K562 (cell line): ENCODE measurements around the gene C10orf105. TPM values are rescaled to one million over a fixed set of nuclear protein-coding genes. Genes with fewer than 3 reads are reported as not detected.

Experiments
- ETV6 ChIP-seq, 3 experiments: fragments of 150-350 bp in 1 of 3; sonication (generic) in 1 of 3; formaldehyde crosslinking in 1 of 3; IDR thresholded peaks; 2 replicates each; pipeline versions ENCODE4 v1.6.1 to v1.8.0; 2014 to 2022; ENCODE audit warnings: borderline replicate concordance in 2 of 3, low read depth in 2 of 3, antibody characterized with exemption in 1 of 3, low read length in 1 of 3, mild to moderate bottlenecking in 1 of 3, missing genetic modification reagents in 1 of 3
- FOXK1 ChIP-seq: sonication (generic); formaldehyde crosslinking; IDR thresholded peaks from 2 replicates; pipeline ENCODE4 v1.8.0; 2022; ENCODE audit warnings: missing genetic modification reagents, mild to moderate bottlenecking, borderline replicate concordance
- JUND ChIP-seq, 2 experiments: IDR thresholded peaks; 2 replicates in 1 of 2; 3 replicates in 1 of 2; pipeline ENCODE4 v1.6.1; 2011; ENCODE audit warnings: borderline replicate concordance in 2 of 2, low read depth in 2 of 2, low read length in 2 of 2, improper control_type of control experiment in 1 of 2, missing biosample characterization in 1 of 2, missing genetic modification characterization in 1 of 2, missing genetic modification reagents in 1 of 2
- MYC ChIP-seq, 2 experiments: fragments of 250-450 bp in 1 of 2; sonication (Bioruptor Pico) in 1 of 2; IDR thresholded peaks; 2 replicates each; pipeline versions ENCODE4 v1.5.1 to v1.6.1; 2012 to 2021; ENCODE audit warnings: low read depth in 2 of 2, borderline replicate concordance in 1 of 2, improper control_type of control experiment in 1 of 2, low read length in 1 of 2, mild to moderate bottlenecking in 1 of 2, moderate library complexity in 1 of 2
- NELFE ChIP-seq: IDR thresholded peaks from 2 replicates; pipeline ENCODE4 v1.6.1; 2011; ENCODE audit warnings: mild to moderate bottlenecking; ENCODE audit not compliant: insufficient read depth, insufficient read length
- NR2F6 ChIP-seq: fragments of 450-650 bp; formaldehyde crosslinking; IDR thresholded peaks from 2 replicates; pipeline ENCODE4 v1.4.0; 2020; ENCODE audit warnings: mild to moderate bottlenecking
- POLR2AphosphoS5 ChIP-seq: IDR thresholded peaks from 2 replicates; pipeline ENCODE4 v1.6.1; 2011; ENCODE audit warnings: mild to moderate bottlenecking, low read depth, low read length, moderate library complexity; ENCODE audit not compliant: control insufficient read depth, insufficient read depth
- RFX5 ChIP-seq: IDR thresholded peaks from 2 replicates; pipeline ENCODE4 v1.6.1; 2011; ENCODE audit warnings: low read depth, mild to moderate bottlenecking, improper control_type of control experiment, low read length
- RHOXF2B ChIP-seq: fragments of 250-450 bp; sonication (Bioruptor Pico); conservative IDR thresholded peaks from 2 replicates; pipeline ENCODE4 v1.5.1; 2021
- SMC3 ChIP-seq: conservative IDR thresholded peaks from 2 replicates; pipeline ENCODE4 v1.6.1; 2011; ENCODE audit warnings: low read depth, low read length, improper control_type of control experiment; ENCODE audit not compliant: insufficient read depth
- XRCC5 ChIP-seq: fragments of 200-400 bp; formaldehyde crosslinking; IDR thresholded peaks from 2 replicates; pipeline ENCODE4 v1.6.1; 2017; ENCODE audit warnings: low read depth, mild to moderate bottlenecking, low read length
- ZBTB9 ChIP-seq: fragments of 450-650 bp; formaldehyde crosslinking; IDR thresholded peaks from 2 replicates; pipeline ENCODE4 v1.4.0; 2020; ENCODE audit warnings: mild to moderate bottlenecking, moderate library complexity
- ZNF12 ChIP-seq: sonication (generic); formaldehyde crosslinking; IDR thresholded peaks from 2 replicates; pipeline ENCODE4 v1.4.0; 2020; ENCODE audit warnings: mild to moderate bottlenecking, missing genetic modification reagents
- ZNF408 ChIP-seq: fragments of 250-450 bp; sonication (Bioruptor Pico); IDR thresholded peaks from 2 replicates; pipeline ENCODE4 v1.4.0; 2020; ENCODE audit warnings: low read depth, mild to moderate bottlenecking, moderate library complexity
- ZNF431 ChIP-seq: sonication (generic); formaldehyde crosslinking; IDR thresholded peaks from 2 replicates; pipeline ENCODE4 v1.8.0; 2022; ENCODE audit warnings: mild to moderate bottlenecking, missing genetic modification reagents
- ZNF436 ChIP-seq: fragments of 250-450, 450-650 bp; sonication (Bioruptor Pico); formaldehyde crosslinking; IDR thresholded peaks from 2 replicates; pipeline ENCODE4 v1.7.0; 2020; ENCODE audit warnings: mild to moderate bottlenecking
- ZNF551 ChIP-seq: fragments of 250-450 bp; sonication (Bioruptor Pico); IDR thresholded peaks from 2 replicates; pipeline ENCODE4 v1.5.0; 2021; ENCODE audit warnings: mild to moderate bottlenecking, moderate library complexity
- ZNF778 ChIP-seq: fragments of 450-650 bp; formaldehyde crosslinking; IDR thresholded peaks from 2 replicates; pipeline ENCODE4 v1.4.0; 2020; ENCODE audit warnings: mild to moderate bottlenecking, moderate library complexity
- polyA plus RNA-seq, 8 experiments: library from polyadenylated mRNA; depleted of rRNA in 4 of 8; stranded (reverse) in 5 of 8; unstranded in 3 of 8; fragments of >200 nt; fragmentation: Nextera tagmentation in 2 of 8; fragmentation: Illumina TruSeq in 1 of 8; extraction: Ambion mirVana in 2 of 8; extraction: Trizol in 1 of 8; gene quantifications; 2 replicates each; pipeline versions ENCODE4 v1.2.1 to v1.2.3, GENCODE V29; 2011 to 2014; ENCODE audit warnings: inconsistent platforms in 1 of 8, missing spikeins in 1 of 8
- total RNA-seq, 7 experiments: library from RNA; depleted of rRNA in 6 of 7; stranded (reverse); fragments of >200 nt in 6 of 7; fragmentation: Illumina TruSeq in 2 of 7; extraction: Trizol in 2 of 7; gene quantifications; 2 replicates each; pipeline versions ENCODE4 v1.2.1 to v1.2.3, GENCODE V29; 2011 to 2021; ENCODE audit warnings: low replicate concordance in 1 of 7
- TF ChIP-seq, protein P1 (sequence below): fragments of 450-650 bp; IDR thresholded peaks from 2 replicates; pipeline ENCODE4 v1.6.1; 2016
- TF ChIP-seq, protein P2 (sequence below): fragments of 250-450 bp; sonication (Bioruptor Pico); IDR thresholded peaks from 2 replicates; pipeline ENCODE4 v1.5.0; 2022; ENCODE audit warnings: mild to moderate bottlenecking

Gene C10orf105
- total and polyA plus RNA-seq, 9 of the 15 experiments (the other 6 are each of a cell fraction or from before 2014, with no cell fraction given): 0.03 to 0.25 (median 0.04) TPM; not detected in 3

DNA sequence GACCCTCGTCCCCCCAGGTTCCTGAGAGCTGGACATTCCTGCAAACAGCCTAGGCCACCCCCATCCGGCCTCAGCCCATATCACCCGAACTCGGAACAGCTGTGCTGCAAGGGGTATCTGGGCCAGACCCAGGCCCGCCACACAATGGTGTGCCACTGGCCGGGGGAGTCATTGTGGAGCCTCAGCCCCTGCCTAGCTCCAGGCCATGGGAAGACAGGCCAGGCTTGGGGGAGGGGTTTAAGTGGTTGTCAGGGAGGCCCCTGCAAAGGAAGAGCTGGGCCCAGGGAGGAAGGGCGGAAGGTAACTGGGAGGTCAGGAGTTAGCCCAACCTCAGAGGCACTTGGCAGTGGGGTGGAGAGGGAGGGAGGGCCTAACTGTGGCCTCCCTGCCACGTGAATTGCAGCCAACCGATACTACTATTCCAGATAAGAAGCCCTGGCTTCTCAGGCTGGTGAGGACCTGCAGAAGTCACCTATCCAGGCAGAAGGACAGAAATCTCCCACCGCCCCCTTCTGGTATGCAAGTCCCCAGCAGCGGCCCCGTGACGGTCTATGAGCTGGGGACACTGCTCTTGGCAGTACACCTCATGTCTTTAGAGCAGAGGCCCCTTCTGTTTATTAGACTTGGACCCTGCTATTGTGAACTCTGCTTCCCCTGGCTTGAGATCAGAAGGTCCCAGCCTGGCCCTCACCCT, 26.9 kb upstream of the C10orf105 start (continued):
- TF ChIP-seq MYC (IDR thresholded peaks at IDR 0.05; ENCODE audit: low read depth, low read length): peak; percentile 94
- TF ChIP-seq MYC (CRISPR knock-in tag; IDR thresholded peaks at IDR 0.05; ENCODE audit: borderline replicate concordance, low read depth): no peak
- no peak for TF ChIP-seq RFX5
- TF ChIP-seq ZNF408 (CRISPR knock-in tag): no peak
- TF ChIP-seq ZNF436 (CRISPR knock-in tag): no peak
- 0 out of 2 replicates have a peak, but pooled peaks have one; percentile 18 for TF ChIP-seq RHOXF2B (CRISPR knock-in tag)
- 0 out of 2 replicates have a peak, but pooled peaks have one; percentile 23 for TF ChIP-seq SMC3
- TF ChIP-seq JUND (IDR thresholded peaks at IDR 0.05; ENCODE audit: borderline replicate concordance, low read depth, low read length): peak; percentile 65; the same call in 1 of the 2 replicates
- TF ChIP-seq JUND (tag; IDR thresholded peaks at IDR 0.05; ENCODE audit: borderline replicate concordance, low read depth, low read length): no peak; the same call in 2 of the 3 replicates
- TF ChIP-seq XRCC5: no peak
- TF ChIP-seq POLR2AphosphoS5: no peak
- TF ChIP-seq ZNF431 (CRISPR knock-in tag): no peak
- TF ChIP-seq, protein P1, sequence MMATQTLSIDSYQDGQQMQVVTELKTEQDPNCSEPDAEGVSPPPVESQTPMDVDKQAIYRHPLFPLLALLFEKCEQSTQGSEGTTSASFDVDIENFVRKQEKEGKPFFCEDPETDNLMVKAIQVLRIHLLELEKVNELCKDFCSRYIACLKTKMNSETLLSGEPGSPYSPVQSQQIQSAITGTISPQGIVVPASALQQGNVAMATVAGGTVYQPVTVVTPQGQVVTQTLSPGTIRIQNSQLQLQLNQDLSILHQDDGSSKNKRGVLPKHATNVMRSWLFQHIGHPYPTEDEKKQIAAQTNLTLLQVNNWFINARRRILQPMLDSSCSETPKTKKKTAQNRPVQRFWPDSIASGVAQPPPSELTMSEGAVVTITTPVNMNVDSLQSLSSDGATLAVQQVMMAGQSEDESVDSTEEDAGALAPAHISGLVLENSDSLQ: 0 out of 2 replicates have a peak, but pooled peaks have one; percentile 13
- TF ChIP-seq ETV6 (IDR thresholded peaks at IDR 0.05; ENCODE audit: borderline replicate concordance in 1 of 2, low read depth in 2 of 2, low read length in 1 of 2): no peak; a peak in 1 of 4 replicates
- TF ChIP-seq ETV6 (CRISPR knock-in tag; IDR thresholded peaks at IDR 0.05; ENCODE audit: borderline replicate concordance): no peak
- no peak for TF ChIP-seq ZNF778 (CRISPR knock-in tag)
- TF ChIP-seq FOXK1 (CRISPR knock-in tag): 0 out of 2 replicates have a peak, but pooled peaks have one; percentile 11
- TF ChIP-seq, protein P2, sequence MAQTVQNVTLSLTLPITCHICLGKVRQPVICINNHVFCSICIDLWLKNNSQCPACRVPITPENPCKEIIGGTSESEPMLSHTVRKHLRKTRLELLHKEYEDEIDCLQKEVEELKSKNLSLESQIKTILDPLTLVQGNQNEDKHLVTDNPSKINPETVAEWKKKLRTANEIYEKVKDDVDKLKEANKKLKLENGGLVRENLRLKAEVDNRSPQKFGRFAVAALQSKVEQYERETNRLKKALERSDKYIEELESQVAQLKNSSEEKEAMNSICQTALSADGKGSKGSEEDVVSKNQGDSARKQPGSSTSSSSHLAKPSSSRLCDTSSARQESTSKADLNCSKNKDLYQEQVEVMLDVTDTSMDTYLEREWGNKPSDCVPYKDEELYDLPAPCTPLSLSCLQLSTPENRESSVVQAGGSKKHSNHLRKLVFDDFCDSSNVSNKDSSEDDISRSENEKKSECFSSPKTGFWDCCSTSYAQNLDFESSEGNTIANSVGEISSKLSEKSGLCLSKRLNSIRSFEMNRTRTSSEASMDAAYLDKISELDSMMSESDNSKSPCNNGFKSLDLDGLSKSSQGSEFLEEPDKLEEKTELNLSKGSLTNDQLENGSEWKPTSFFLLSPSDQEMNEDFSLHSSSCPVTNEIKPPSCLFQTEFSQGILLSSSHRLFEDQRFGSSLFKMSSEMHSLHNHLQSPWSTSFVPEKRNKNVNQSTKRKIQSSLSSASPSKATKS: no peak
- TF ChIP-seq ZNF551: no peak
- TF ChIP-seq NELFE: no peak
- no peak for TF ChIP-seq NR2F6 (CRISPR knock-in tag)
- no peak for TF ChIP-seq ZNF12
- TF ChIP-seq ZBTB9: peak; percentile 93
